ENCODE results near the gene THPO.

THPO gene

GRCh38 chr3:184361932-184362667 is 15.9 kb downstream of the THPO start:
- peak in 1 of 4 experiments; percentile 26 for DNase-seq

- peak in 1 of 4 experiments; percentile 38 for DNase-seq
Observed at GRCh38 chr3:184361532-184361931, 16.5 kb downstream of the THPO start, which contains the start of the genes CLCN2 and POLR2H. TSS of gene CLCN2 (minus strand) at chr3:184361605. CDS start at chr3:184361479, 126 bp downstream. TSS of gene POLR2H (plus strand) at chr3:184361710. CDS start at chr3:184363493, 1,783 bp downstream.

- no peak for DNase-seq
Observed at GRCh38 chr3:184360929-184361531, 17.0 kb downstream of the THPO start.

GRCh38 chr3:184360070-184360928 is 17.7 kb downstream of the THPO start:
- DNase-seq = no peak

GRCh38 chr3:184359610-184360009 is 18.4 kb downstream of the THPO start:
- no peak for DNase-seq

GRCh38 chr3:184358921-184359350 is 19.1 kb downstream of the THPO start:
- DNase-seq = no peak

GRCh38 chr3:184358124-184358767 is 19.8 kb downstream of the THPO start:
- no peak for DNase-seq

- DNase-seq = no peak
Observed at GRCh38 chr3:184357248-184358123, 20.5 kb downstream of the THPO start.

- DNase-seq = no peak
Observed at GRCh38 chr3:184355261-184356040, 22.6 kb downstream of the THPO start.

GRCh38 chr3:184354754-184355153 is 23.3 kb downstream of the THPO start:
- no peak for DNase-seq

GRCh38 chr3:184354121-184354728 is 23.8 kb downstream of the THPO start:
- DNase-seq = peak; percentile 18 to 66 (median 54)

- no peak for DNase-seq
Observed at GRCh38 chr3:184353546-184353941, 24.5 kb downstream of the THPO start.

GRCh38 chr3:184352897-184353545 is 25.0 kb downstream of the THPO start:
- DNase-seq = no peak

- no peak for DNase-seq
Observed at GRCh38 chr3:184352149-184352785, 25.7 kb downstream of the THPO start.

- no peak for DNase-seq
Observed at GRCh38 chr3:184351511-184352148, 26.4 kb downstream of the THPO start.

GRCh38 chr3:184350618-184351017 is 27.4 kb downstream of the THPO start:
- no peak for DNase-seq

- no peak for DNase-seq
Observed at GRCh38 chr3:184349563-184350470, 28.2 kb downstream of the THPO start.

- no peak for DNase-seq
Observed at GRCh38 chr3:184348057-184348382, 30.0 kb downstream of the THPO start.

Measured in activated naive CD4-positive, alpha-beta T cell (primary cell).